Progenitor cell of endocrine pancreas (in vitro differentiated cells): Measurements from ENCODE around the gene SCO2. TPM values are rescaled to one million over a fixed set of nuclear protein-coding genes. Genes with fewer than 3 reads are reported as not detected.
A peak's percentile ranks its signal among the peaks of the same experiment; 100 is the strongest.

ENCODE experiments used
- DNase-seq: peaks from one replicate; pipeline ENCODE4 v3.0.0; 2021; ENCODE audit warnings: low spot score; ENCODE audit not compliant: unreplicated experiment
- H3K27ac Mint-ChIP-seq: 2 replicates; pipeline ENCODE4 v1.8.0; 2021; ENCODE audit warnings: mild to moderate bottlenecking, moderate library complexity, mixed read lengths
- H3K27me3 Mint-ChIP-seq: 2 replicates; pipeline ENCODE4 v1.8.0; 2021; ENCODE audit warnings: mixed read lengths
- H3K36me3 Mint-ChIP-seq: 2 replicates; pipeline ENCODE4 v1.8.0; 2022; ENCODE audit warnings: mixed read lengths; ENCODE audit not compliant: insufficient read depth
- H3K4me1 Mint-ChIP-seq: 2 replicates; pipeline ENCODE4 v1.8.0; 2021; ENCODE audit warnings: low read depth, mixed read lengths
- H3K4me3 Mint-ChIP-seq: 2 replicates; pipeline ENCODE4 v1.8.0; 2021; ENCODE audit warnings: low read depth, mild to moderate bottlenecking, moderate library complexity, mixed read lengths
- H3K9me3 Mint-ChIP-seq: 2 replicates; pipeline ENCODE4 v1.8.0; 2021; ENCODE audit warnings: low read depth, mixed read lengths
- CTCF ChIP-seq: fragments of 200-600 bp; sonication (generic); IDR thresholded peaks from one replicate; pipeline ENCODE4 v1.5.0; 2021; ENCODE audit warnings: antibody characterized with exemption, mild to moderate bottlenecking; ENCODE audit not compliant: unreplicated experiment
- total RNA-seq: library from RNA; stranded (reverse); gene quantifications from 2 replicates; pipeline ENCODE4 v1.2.1, GENCODE V29; 2021

The SCO2 gene
- total RNA-seq, 1 donor from 2014 or later, result 3.7 TPM

DNA sequence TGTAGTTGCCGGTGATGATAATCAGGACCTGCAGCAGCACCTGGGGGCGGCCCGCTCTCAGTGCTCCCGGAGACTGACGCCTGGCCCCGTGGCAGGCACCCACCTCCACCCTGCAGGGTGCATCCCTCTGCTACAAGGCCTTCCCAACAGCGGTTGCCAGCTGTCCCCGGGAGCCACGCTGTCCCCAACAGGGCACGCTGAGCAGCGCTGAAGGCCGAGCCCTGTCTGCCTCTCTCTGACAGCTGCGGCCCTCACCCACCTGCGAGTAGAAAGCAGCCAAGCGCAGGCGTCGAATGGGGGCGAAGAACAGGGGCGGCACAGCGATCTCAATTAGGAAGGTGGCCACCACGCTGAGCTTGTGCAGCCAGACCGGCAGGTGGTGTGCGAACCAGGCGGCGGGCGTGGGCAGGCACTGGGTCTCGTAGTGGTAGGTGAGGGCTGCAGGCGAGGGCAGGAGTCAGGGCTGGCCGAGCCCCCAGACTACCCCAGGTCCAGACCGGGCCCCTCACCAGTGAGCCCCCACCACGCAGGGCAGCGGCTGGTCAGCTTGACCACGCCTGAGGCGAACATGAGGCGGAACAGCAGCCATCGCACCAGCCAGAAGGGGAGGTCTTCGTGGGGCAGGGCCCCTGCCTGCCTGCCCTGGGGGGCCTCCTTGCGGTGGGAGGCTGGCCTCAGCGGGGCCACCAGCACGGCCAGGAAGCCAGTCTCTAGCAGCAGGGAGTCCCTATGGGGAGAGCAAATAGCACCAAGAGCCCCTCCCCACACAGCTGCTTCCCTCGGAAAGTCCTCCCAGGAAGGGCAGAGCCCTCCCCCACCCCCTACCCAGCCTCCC lies 19.4 kb downstream of the SCO2 start:
- H3K27me3 Mint-ChIP-seq, result no peaks in the 10 kb centered on the region
- H3K4me3 Mint-ChIP-seq, result peak overlapping the region; percentile 91
- DNase-seq, result no peak
- H3K36me3 Mint-ChIP-seq, result no peaks in the 10 kb centered on the region
- H3K9me3 Mint-ChIP-seq, result no peaks in the 10 kb centered on the region
- TF ChIP-seq CTCF, result no peak
- H3K4me1 Mint-ChIP-seq, result peaks cover 15% of the 10 kb centered on the region
- no peak overlapping the region for H3K27ac Mint-ChIP-seq

DNA sequence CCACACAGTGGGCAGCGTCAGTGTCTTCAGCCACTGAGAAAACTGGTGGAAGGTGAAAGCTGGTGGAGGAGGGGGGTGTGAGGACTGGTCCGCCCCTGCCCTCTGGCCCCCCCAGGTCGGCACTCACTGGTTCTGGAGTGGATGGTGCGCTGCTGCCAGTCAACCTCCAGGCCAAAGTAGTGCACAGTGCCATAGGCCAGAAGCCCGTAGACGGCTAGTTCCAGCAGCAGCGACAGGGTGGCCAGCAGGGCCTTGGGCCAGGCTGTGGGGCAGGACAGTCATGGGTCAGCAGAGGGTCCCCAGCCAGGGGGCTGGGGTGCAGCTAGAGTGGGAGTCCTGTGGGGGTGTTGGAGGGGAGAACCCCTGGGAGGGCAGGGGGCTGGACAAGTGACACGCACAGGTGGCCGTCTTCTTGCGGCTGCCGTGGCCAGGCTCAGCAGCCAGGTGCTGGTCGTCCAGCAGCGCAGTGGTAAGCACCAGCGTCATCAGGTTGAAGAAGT lies 20.1 kb downstream of the SCO2 start:
- no peaks in the 10 kb centered on the region for H3K36me3 Mint-ChIP-seq
- H3K9me3 Mint-ChIP-seq, result no peaks in the 10 kb centered on the region
- H3K4me3 Mint-ChIP-seq, result no peak overlapping the region
- H3K27me3 Mint-ChIP-seq, result no peaks in the 10 kb centered on the region
- H3K4me1 Mint-ChIP-seq, result peaks cover 15% of the 10 kb centered on the region
- H3K27ac Mint-ChIP-seq, result no peak overlapping the region
- TF ChIP-seq CTCF, result no peak
- DNase-seq, result no peak

- Mint-ChIP-seq H3K27ac (no peak overlapping the region), H3K9me3 (no peaks in the 10 kb centered on the region), H3K27me3 (no peaks in the 10 kb centered on the region), H3K4me1 (peaks cover 15% of the 10 kb centered on the region), H3K4me3 (no peak overlapping the region), H3K36me3 (no peaks in the 10 kb centered on the region)
- no peak for DNase-seq
- no peak for TF ChIP-seq CTCF
Observed at GRCh38 chr22:50504369-50505211, 20.8 kb downstream of the SCO2 start.

GRCh38 chr22:50503475-50504145 lies 21.8 kb downstream of the SCO2 start:
- H3K36me3 Mint-ChIP-seq, result no peaks in the 10 kb centered on the region
- no peak overlapping the region for H3K4me3 Mint-ChIP-seq
- H3K4me1 Mint-ChIP-seq, result peaks cover 6% of the 10 kb centered on the region
- no peaks in the 10 kb centered on the region for H3K27me3 Mint-ChIP-seq
- H3K9me3 Mint-ChIP-seq, result no peaks in the 10 kb centered on the region
- H3K27ac Mint-ChIP-seq, result no peak overlapping the region
- TF ChIP-seq CTCF, result no peak
- no peak for DNase-seq
